NK-92 (cell line): ENCODE data around the gene S100A6.
"Not testable (repeated sequence)": the region's sequence is repeated elsewhere in the genome, so short reads cannot be mapped to it uniquely, and the experiment has no call there.

Source experiments
- DNase-seq: peaks from one replicate; lab custom pipeline; 2025; ENCODE audit not compliant: unreplicated experiment; lab: John Stamatoyannopoulos, UW

Gene S100A6

DNA sequence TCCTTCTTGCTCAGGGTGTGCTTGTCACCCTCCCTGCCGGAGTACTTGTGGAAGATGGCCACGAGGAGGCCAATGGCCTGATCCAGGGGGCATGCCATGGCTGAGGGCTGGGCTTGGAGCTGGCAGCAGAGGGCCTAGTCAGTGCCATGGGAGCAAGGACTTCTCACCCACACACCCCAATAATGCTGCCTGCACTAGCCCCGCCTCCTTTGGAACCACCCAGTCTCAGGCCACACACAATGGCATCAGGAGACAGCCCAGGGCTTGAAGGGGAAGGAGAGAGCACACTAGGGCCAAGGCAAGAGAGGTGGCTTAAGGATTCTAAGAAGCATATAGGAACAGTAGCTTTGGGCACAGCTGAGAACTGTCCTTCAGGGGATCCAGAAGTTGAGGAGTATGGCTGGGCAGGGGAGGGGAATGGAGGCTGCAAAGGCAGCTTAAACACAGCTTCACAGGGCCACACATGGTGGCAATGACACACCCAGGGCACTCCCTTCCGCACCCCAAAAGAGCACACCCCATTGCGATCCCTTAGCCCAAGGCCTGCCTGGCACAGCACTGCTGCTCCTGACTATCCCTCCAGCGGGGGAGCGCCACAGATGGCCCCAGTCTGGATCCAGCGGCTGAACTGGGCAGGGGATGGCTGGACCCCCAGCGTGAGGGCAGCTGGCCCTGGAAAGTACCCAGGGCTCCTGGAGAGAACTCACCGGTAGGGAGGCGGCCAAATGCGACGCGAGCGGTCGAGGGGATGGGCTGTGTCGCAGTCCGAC, at the start of gene S100A6:
S100A6 (minus strand) TSS at position 750 of the 770 bp plus-strand sequence; CDS start at position 98, 652 bp downstream.
- no peak for DNase-seq

DNA sequence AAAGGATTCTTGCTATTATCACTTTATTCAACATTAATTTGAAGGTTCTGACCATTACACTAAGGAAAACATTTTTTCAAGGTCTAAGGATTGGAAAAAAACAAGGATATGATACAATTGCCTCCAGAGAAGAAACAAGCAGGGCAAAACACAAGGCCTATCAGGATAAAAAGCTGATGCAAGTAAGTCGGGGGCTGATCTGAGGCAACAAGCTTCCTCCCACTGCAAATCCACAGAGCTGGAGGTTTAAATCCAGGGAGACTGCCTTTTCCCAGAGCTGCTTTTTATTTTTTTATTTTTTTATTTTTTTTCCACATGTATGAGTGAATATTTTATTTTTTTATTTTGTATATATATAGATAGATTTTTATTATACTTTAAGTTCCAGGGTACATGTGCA, 49.2 kb upstream of the S100A6 start:
- DNase-seq: no peak

- no peak for DNase-seq
These were observed 48.2 kb upstream of the S100A6 start for GRCh38 chr1:153583976-153584375.

GRCh38 chr1:153583514-153583913, 47.7 kb upstream of the S100A6 start:
- DNase-seq: not testable (repeated sequence)

DNA sequence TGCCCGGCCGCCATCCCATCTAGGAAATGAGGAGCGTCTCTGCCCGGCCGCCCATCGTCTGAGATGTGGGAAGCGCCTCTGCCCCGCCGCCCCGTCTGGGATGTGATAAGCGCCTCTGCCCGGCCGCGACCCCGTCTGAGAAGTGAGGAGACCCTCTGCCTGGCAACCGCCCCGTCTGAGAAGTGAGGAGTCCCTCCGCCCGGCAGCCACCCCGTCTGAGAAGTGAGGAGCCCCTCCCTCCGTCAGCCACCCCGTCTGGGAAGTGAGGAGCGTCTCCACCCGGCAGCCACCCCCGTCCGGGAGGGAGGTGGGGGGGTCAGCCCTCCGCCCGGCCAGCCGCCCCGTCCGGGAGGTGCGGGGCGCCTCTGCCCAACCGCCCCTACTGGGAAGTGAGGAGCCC, 47.0 kb upstream of the S100A6 start:
- not testable (repeated sequence) for DNase-seq

DNA sequence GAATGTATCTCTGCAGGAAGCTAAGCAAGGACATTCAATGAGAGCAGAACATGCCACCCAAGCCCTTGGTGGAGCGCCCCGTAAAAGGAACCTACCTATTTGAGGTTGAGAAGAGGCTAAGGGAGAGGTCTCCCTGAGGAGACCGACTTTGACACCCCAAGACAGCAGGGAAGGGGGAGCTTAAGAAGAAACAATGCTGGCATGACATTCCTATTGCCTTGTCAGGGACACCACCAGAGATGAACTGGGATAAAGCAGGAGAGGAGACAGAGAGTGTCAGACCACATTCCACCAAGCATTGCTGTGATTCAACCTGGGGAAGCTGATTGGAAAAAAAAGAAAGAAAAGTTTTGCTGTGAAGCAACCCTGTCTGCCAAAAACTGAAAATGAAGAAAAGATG, 43.1 kb upstream of the S100A6 start:
- DNase-seq: no peak

DNA sequence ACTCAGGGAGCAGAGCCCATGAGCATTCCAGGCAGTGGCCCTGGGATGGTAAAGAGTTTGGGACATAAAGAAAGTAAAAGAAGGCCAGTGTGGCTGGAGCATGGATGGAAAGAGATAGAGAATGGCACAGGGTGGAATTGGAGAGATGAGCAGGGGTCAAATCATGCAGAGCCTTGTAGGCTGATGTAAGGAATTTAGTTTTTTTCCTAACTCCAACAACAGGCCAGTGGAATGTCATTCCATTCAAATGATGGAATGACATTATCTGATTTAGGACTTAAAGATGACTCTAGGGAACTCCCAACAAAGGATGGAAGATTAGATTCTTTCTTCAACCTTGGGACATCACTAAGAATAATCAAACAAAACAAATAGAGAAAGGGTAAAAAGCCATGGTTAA, 42.7 kb upstream of the S100A6 start:
- DNase-seq: no peak

DNA sequence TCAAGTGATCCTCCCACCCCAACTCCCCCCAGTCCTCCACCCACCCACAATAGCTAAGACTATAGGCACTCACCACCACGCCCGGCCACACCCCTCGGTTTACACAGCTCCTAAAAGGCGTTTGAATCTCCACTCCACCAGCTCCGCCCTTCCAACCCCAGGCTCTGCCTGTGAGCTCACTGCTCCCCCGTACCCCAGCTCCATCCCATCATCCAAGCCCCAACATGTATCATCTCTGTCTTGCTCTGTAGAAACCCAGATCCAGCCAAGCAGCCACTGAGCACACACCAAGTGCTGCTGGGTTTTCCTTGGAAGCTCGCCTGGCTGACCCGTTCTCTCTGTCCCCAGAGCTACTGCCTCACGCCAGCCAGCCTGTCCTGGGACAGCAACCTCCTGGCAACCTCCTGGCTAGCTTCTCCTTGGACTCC, 41.8 kb upstream of the S100A6 start:
- DNase-seq: no peak

GRCh38 chr1:153577138-153577537, 41.3 kb upstream of the S100A6 start:
- DNase-seq: no peak

GRCh38 chr1:153575497-153575896, 39.7 kb upstream of the S100A6 start:
- DNase-seq: not testable (repeated sequence)

- DNase-seq: not testable (repeated sequence)
These were observed 39.3 kb upstream of the S100A6 start for GRCh38 chr1:153575081-153575491.

- DNase-seq: no peak
These were observed 37.6 kb upstream of the S100A6 start for GRCh38 chr1:153573351-153573750.

- no peak for DNase-seq
These were observed 36.8 kb upstream of the S100A6 start for GRCh38 chr1:153572569-153573015.

- DNase-seq: no peak
These were observed 35.9 kb upstream of the S100A6 start for GRCh38 chr1:153571706-153572105.

GRCh38 chr1:153570874-153571273, 35.1 kb upstream of the S100A6 start:
- DNase-seq: no peak

DNA sequence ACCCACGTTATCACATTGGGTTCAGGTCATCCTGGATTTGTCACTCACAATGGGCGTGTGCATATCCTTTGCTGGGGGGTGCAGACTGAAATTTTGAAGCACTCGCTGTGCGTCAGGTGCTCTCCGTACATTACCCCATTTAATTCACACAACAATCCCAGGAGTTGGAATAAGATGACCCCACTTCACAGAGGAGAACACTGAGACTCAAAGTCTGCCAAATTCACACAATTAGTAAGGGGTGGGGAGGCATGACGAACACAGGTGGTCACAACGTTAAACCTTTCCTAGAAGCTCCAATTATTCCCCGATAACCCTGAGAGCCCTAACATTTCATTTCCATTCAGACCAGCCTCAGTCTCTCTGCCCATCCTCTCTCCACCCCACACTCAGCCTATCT, 33.7 kb upstream of the S100A6 start:
- DNase-seq: no peak

DNA sequence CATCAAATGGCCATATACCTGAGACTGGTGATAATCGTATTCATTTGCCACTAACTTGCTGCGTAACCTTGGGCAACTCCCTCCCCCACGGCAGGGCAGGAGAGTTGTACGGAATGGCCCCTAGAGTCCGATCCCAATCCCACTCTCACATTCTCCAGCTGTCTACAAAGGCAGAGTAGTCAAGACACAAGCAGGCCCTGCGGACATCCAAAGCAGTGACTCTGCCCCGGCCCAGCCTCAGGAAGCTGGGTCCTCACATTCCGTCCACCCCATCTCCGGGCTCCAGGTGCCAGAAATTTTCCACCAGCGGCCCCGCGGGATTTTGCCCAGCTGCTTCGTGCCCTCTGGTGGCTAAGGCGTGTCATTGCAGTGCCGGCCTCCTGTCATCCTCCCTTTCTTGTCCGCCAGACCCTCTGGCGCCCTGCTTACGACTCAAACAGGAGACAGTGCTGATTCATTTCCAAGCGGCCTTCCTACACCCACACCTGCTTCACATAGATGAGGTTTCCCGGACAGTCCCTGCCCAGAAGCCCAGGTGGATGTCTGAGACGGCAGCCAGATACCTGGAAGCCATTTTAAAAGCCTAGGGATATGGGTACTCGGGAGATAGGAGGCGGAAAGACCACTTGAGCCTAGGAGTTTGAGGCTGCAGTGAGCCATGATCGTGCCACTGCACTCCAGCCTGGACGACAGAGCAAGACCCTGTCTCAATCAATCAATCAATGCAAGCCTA, 32.7 kb upstream of the S100A6 start:
- DNase-seq: no peak

DNA sequence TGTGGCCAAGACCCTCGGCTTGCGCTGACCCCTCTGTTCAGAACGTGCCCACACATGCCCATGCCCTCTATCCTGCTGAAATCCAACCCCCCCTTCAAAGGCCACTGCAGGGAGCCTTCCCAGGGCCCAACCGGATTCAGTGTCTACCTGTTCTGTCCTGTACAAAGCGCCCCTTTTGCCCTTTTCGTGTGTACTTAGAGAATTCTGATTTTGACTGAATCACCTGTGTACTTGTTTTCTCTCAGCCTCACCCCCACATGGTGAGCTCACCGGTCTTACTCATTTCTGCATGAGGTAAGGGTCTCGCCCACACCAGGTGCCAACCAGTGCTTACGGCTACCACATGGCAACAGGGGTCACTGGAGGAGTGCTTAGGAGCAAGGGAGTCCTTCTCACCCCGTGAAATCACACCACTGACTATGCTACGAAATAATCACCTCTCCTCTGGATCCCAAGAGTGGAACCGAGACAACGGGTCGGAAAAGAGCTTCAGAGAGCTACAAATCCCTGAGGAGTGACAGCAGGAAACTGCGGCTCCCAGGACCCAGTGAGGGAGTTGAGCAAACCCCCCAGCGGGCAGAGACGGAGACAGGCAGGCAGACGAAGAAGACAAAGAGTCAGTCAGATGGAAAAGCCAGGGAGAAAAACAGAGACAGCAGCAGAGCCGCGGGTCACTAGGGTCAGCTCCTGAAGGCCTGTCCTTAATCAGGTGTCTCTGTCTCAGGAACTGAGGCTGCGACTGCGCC, 32.0 kb upstream of the S100A6 start:
- no peak for DNase-seq

GRCh38 chr1:153566414-153567371, 30.9 kb upstream of the S100A6 start:
- DNase-seq: no peak
